KMS-11 (cell line): ENCODE data around the gene RXRA.

Experiments used
- H2AFZ ChIP-seq: fragments of 200-600 bp; sonication (generic); 2 replicates; pipeline ENCODE4 v1.6.1; 2016; ENCODE audit warnings: antibody characterized with exemption, mixed run types, low read depth
- H3K27ac ChIP-seq: fragments of 200-600 bp; sonication (generic); 2 replicates; pipeline ENCODE4 v1.6.1; 2016; ENCODE audit warnings: mild to moderate bottlenecking, mixed run types
- H3K27me3 ChIP-seq: fragments of 200-600 bp; sonication (generic); 2 replicates; pipeline ENCODE4 v1.6.1; 2017; ENCODE audit warnings: mild to moderate bottlenecking, low read depth, mixed run types, moderate library complexity; ENCODE audit not compliant: insufficient read depth
- H3K36me3 ChIP-seq: fragments of 200-600 bp; sonication (generic); 2 replicates; pipeline ENCODE4 v1.6.1; 2017; ENCODE audit warnings: mild to moderate bottlenecking, mixed run types; ENCODE audit not compliant: insufficient read depth
- H3K4me1 ChIP-seq: fragments of 200-600 bp; sonication (generic); 2 replicates; pipeline ENCODE4 v1.6.1; 2016; ENCODE audit warnings: mild to moderate bottlenecking, low read depth, mixed run types; ENCODE audit not compliant: poor library complexity, severe bottlenecking
- H3K4me2 ChIP-seq: fragments of 200-600 bp; sonication (generic); 2 replicates; pipeline ENCODE4 v1.7.0; 2016; ENCODE audit warnings: mild to moderate bottlenecking, mixed run types
- H3K4me3 ChIP-seq: fragments of 200-600 bp; sonication (generic); IDR thresholded peaks from 2 replicates; pipeline ENCODE4 v1.6.1; 2017; ENCODE audit warnings: low read depth, low read length, mixed read lengths; ENCODE audit not compliant: insufficient read depth
- H3K79me2 ChIP-seq: fragments of 200-600 bp; sonication (generic); 2 replicates; pipeline ENCODE4 v1.6.1; 2016; ENCODE audit warnings: low read depth, mixed run types; ENCODE audit not compliant: insufficient read depth
- H3K9ac ChIP-seq: fragments of 200-600 bp; sonication (generic); 2 replicates; pipeline ENCODE4 v1.6.1; 2016; ENCODE audit warnings: mild to moderate bottlenecking, mixed run types
- H4K20me1 ChIP-seq: fragments of 200-600 bp; sonication (generic); 2 replicates; pipeline ENCODE4 v1.6.1; 2016; ENCODE audit warnings: mild to moderate bottlenecking, mixed run types; ENCODE audit not compliant: insufficient read depth
- TF ChIP-seq, protein P1 (sequence below): fragments of 200-600 bp; sonication (generic); conservative IDR thresholded peaks from 2 replicates; pipeline ENCODE4 v1.6.1; 2017; ENCODE audit warnings: low read depth, mild to moderate bottlenecking, antibody characterized with exemption, low read length, moderate library complexity, mixed read lengths

Gene RXRA

DNA sequence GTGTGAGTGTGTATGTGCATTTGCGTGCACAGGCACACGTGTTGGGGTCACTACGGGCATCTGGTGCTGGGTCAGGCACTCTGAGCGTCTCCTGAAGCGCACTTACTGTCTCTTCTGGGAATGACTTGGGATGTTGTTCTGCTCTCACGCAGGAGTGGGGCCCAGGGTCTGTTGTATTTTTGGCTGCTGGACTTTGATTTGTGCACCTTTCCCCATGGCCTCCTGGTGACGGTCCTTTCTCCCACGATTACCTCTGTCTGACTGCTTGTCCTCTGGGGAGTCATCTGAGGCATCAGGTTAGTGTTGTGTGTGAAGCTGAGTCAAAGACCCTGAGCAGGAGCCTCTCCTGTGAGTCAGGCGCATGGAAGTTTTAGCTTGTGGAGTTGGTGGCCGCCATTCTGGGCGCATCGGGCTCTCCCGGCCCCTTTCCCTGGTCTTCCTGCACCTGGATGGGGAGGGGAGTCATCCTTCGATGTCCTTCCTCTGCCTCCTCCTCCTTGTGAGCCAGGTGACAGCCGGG lies 62.1 kb downstream of the RXRA start:
- H4K20me1 ChIP-seq = no peaks in the 10 kb centered on the region
- no peaks in the 10 kb centered on the region for H3K36me3 ChIP-seq
- no peak overlapping the region for H3K4me3 ChIP-seq
- no peak overlapping the region for H3K9ac ChIP-seq
- TF ChIP-seq, protein P1, sequence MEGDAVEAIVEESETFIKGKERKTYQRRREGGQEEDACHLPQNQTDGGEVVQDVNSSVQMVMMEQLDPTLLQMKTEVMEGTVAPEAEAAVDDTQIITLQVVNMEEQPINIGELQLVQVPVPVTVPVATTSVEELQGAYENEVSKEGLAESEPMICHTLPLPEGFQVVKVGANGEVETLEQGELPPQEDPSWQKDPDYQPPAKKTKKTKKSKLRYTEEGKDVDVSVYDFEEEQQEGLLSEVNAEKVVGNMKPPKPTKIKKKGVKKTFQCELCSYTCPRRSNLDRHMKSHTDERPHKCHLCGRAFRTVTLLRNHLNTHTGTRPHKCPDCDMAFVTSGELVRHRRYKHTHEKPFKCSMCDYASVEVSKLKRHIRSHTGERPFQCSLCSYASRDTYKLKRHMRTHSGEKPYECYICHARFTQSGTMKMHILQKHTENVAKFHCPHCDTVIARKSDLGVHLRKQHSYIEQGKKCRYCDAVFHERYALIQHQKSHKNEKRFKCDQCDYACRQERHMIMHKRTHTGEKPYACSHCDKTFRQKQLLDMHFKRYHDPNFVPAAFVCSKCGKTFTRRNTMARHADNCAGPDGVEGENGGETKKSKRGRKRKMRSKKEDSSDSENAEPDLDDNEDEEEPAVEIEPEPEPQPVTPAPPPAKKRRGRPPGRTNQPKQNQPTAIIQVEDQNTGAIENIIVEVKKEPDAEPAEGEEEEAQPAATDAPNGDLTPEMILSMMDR = no peak
- no peak overlapping the region for H3K27ac ChIP-seq
- H3K4me1 ChIP-seq = peaks cover 31% of the 10 kb centered on the region
- H3K27me3 ChIP-seq = no peaks in the 10 kb centered on the region
- no peak overlapping the region for H3K4me2 ChIP-seq
- no peak overlapping the region for H2AFZ ChIP-seq
- H3K79me2 ChIP-seq = peaks cover 19% of the 10 kb centered on the region

DNA sequence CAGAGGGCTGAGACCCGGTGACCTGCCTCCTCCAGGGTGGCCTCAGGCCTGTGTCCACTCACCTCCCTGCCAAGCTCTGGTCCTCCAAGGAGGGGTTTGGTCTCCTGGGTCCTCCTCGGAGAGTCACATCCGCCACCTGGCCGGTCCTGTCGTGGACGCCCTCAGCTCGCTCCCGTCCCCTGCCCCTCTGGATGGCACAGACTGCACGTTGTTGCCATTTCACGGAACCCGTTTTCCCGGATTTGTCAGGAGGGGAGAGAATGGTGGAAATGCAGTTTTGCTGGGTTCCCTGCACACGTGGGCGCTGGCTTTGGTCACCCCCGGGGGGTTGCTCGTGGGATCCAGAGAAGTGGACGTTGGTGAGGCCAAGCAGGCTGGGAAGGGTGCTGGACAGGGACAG lies 62.7 kb downstream of the RXRA start:
- H3K79me2 ChIP-seq = peaks cover 25% of the 10 kb centered on the region
- no peaks in the 10 kb centered on the region for H3K27me3 ChIP-seq
- no peak overlapping the region for H3K4me3 ChIP-seq
- H3K27ac ChIP-seq = no peak overlapping the region
- H3K4me2 ChIP-seq = no peak overlapping the region
- TF ChIP-seq, protein P1 = no peak
- H3K9ac ChIP-seq = no peak overlapping the region
- H3K4me1 ChIP-seq = peaks cover 36% of the 10 kb centered on the region
- no peaks in the 10 kb centered on the region for H3K36me3 ChIP-seq
- no peak overlapping the region for H2AFZ ChIP-seq
- no peaks in the 10 kb centered on the region for H4K20me1 ChIP-seq

DNA sequence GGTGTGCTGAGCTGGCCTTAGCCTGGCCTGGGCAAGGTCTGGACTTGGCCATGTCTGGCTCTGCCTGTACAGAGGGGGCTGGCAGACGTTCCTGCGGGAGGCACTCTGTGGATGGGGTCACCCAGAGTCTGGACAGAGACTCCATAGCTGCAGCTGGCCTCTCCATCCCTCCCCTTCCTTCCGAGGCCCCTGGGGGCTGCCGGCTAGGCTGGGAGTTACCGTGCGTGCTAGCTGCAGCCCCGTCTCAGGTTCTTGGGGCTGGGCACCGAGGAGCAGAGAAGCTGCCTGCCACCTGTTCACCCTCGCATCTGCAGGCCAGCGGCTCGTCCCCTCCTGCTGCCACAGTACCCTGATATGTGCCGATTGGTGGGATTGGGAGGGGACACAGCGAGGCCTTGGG lies 63.4 kb downstream of the RXRA start:
- Histone ChIP-seq H3K9ac (no peak overlapping the region), H3K4me2 (0 out of 2 replicates have a peak overlapping the region, but pooled peaks have one; percentile 98), H3K27me3 (no peaks in the 10 kb centered on the region), H3K79me2 (peaks cover 32% of the 10 kb centered on the region), H2AFZ (no peak overlapping the region), H3K27ac (no peak overlapping the region), H3K4me1 (peaks cover 36% of the 10 kb centered on the region), H3K36me3 (no peaks in the 10 kb centered on the region), H4K20me1 (no peaks in the 10 kb centered on the region), H3K4me3 (no peak overlapping the region)
- TF ChIP-seq, protein P1 = no peak

DNA sequence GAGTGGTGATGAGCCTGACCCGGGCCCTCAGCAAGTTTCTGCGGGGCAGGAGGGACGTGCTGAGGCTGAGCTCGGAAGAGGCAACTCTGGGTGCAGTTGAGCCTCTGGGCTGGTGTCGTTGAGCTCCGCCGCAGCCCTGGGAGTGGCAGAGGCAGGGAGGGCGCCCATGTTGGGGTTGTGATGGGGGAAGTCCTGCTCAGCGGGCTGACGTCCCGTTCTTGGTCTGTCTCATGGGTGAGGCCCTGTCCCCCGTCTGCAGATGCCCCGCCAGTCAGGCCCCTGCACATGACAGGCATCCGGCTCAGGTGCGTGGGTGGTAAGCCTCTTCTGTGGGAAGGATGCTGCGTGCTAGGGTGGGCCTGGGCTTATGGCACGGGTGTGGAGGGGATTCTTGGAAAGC lies 64.3 kb downstream of the RXRA start:
- Histone ChIP-seq H3K4me2 (peak overlapping the region; percentile 98), H3K36me3 (no peaks in the 10 kb centered on the region), H2AFZ (no peak overlapping the region), H3K27me3 (no peaks in the 10 kb centered on the region), H3K4me3 (no peak overlapping the region), H3K27ac (peak overlapping the region; percentile 99), H3K9ac (peak overlapping the region; percentile 77), H3K4me1 (peaks cover 36% of the 10 kb centered on the region), H4K20me1 (no peaks in the 10 kb centered on the region), H3K79me2 (peaks cover 41% of the 10 kb centered on the region)
- TF ChIP-seq, protein P1 = no peak

DNA sequence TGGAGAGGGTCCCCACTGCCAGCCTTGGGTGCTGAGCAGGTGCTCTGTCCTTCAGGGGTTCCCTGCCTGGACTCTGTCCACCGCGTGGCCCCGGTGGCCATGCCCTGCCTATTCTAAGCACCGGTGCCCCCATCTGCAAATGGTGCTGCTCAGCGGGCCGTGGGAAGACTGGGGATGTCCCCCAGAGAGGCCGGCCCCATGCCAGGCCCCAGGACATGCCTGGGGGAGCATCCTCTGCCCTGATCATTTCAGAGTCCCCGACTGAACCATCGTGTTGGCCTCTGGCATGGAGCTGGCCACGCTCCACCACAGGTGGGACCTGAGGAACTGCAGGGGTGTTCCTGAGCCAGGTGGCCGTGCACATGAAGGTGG lies 64.7 kb downstream of the RXRA start:
- no peaks in the 10 kb centered on the region for H4K20me1 ChIP-seq
- H3K36me3 ChIP-seq = no peaks in the 10 kb centered on the region
- H3K79me2 ChIP-seq = peaks cover 44% of the 10 kb centered on the region
- H3K4me2 ChIP-seq = peak overlapping the region; percentile 98
- TF ChIP-seq, protein P1 = no peak
- no peaks in the 10 kb centered on the region for H3K27me3 ChIP-seq
- peak overlapping the region; percentile 77 for H3K9ac ChIP-seq
- no peak overlapping the region for H3K4me3 ChIP-seq
- no peak overlapping the region for H2AFZ ChIP-seq
- H3K27ac ChIP-seq = peak overlapping the region; percentile 99
- peaks cover 36% of the 10 kb centered on the region for H3K4me1 ChIP-seq
